A673 (cell line): ENCODE data around the gene ADARB2.

Source experiments
- EZH2 ChIP-seq: fragments of 200-600 bp; sonication (generic); IDR thresholded peaks from 2 replicates; pipeline ENCODE4 v1.6.1; 2017; ENCODE audit warnings: borderline replicate concordance, low read depth, mild to moderate bottlenecking, mixed read lengths, antibody characterized with exemption, low read length; ENCODE audit not compliant: poor library complexity, severe bottlenecking
- TF ChIP-seq, protein P1 (sequence below): fragments of 300-800, 200-600 bp; sonication (generic); conservative IDR thresholded peaks from 2 replicates; pipeline ENCODE4 v1.5.1; 2017; ENCODE audit warnings: low read depth, mild to moderate bottlenecking, antibody characterized with exemption, low read length, moderate library complexity, mixed read lengths

DNA sequence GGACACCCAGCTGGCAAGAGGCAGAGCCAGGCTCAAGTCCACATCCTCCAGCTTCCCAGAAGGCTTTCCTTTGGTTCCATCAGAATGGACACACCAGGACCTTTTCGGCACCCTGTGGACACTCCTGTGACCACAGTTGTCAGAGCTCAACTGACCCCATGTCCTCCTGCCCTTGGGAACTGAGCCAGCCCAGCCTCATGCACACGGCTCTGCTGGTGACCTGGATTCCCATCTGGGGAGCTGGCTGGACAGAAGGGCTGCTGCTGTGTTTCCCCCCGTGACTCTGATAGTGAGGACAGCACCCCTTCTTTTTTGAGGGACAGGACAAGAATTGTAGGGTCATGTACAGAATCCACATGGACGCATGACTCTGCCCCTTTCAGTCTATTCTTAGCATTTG is 392.0 kb downstream of the ADARB2 start:
- TF ChIP-seq, protein P1, sequence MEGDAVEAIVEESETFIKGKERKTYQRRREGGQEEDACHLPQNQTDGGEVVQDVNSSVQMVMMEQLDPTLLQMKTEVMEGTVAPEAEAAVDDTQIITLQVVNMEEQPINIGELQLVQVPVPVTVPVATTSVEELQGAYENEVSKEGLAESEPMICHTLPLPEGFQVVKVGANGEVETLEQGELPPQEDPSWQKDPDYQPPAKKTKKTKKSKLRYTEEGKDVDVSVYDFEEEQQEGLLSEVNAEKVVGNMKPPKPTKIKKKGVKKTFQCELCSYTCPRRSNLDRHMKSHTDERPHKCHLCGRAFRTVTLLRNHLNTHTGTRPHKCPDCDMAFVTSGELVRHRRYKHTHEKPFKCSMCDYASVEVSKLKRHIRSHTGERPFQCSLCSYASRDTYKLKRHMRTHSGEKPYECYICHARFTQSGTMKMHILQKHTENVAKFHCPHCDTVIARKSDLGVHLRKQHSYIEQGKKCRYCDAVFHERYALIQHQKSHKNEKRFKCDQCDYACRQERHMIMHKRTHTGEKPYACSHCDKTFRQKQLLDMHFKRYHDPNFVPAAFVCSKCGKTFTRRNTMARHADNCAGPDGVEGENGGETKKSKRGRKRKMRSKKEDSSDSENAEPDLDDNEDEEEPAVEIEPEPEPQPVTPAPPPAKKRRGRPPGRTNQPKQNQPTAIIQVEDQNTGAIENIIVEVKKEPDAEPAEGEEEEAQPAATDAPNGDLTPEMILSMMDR, result no peak
- no peak for TF ChIP-seq EZH2
